ENCODE results near the gene OTOGL.

Gene OTOGL

DNA sequence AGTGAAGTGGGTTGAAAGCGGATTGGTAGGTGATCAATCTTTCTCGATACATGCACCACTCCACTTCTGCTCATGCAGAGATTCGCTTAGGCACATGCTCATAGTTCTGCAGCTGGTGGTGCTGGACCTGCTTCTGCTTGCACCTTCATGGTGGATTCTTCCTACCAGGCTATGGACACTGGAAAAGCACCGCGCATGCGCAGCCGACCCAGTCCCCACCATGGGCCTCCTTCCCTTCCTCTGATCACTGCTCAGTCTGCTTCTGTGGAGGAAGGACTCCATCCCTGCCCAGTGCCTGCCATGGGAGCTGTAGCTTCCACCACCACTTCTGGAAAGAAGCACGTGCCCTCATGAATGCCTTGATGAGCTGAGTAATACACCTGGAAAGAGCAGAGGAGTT lies 282.9 kb downstream of the OTOGL start:
- Histone ChIP-seq H3K4me1 (ENCODE audit: control insufficient read depth in 1 of 2, insufficient read depth in 2 of 2, low read length in 2 of 2) (no peaks in the 10 kb centered on the region), H3K27me3 (ENCODE audit: low read depth, low read length) (no peaks in the 10 kb centered on the region), H3K27ac (ENCODE audit: low read length) (no peak overlapping the region), H3K36me3 (ENCODE audit: control insufficient read depth in 1 of 2, insufficient read depth in 2 of 2, low read length in 2 of 2) (no peaks in the 10 kb centered on the region), H3K9me3 (ENCODE audit: control insufficient read depth in 1 of 2, low read length in 2 of 2) (no peaks in the 10 kb centered on the region), H3K4me3 (ENCODE audit: low read depth in 1 of 2, low read length in 2 of 2) (no peak overlapping the region)

DNA sequence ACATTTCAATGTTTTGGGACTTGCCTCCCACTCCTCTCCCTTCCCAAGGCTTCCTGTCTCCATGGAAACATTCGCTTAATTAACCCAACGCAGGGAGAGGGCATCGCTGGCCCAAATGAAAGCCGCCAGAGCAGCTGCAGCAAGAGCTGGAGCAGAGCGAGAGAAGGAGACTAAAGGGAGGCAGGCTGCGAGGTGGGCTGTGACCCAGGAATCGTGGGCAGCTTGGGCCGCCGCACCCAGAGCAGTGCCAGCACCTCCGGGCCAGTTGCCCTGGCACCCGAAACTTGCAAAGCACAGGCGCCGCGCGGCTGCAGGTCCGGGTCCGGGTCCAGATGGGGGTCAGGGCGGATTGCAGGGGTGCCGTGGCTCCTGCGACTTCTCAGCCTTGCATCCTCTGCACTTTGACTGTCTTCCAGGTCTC lies 301.2 kb downstream of the OTOGL start:
- Histone ChIP-seq H3K36me3 (ENCODE audit: control insufficient read depth in 1 of 2, insufficient read depth in 2 of 2, low read length in 2 of 2) (no peaks in the 10 kb centered on the region), H3K4me3 (ENCODE audit: low read depth in 1 of 2, low read length in 2 of 2) (peak overlapping the region in 1 of 2 donors; percentile 57)

GRCh38 chr12:80401191-80401590 lies 301.9 kb downstream of the OTOGL start:
- Histone ChIP-seq H3K4me3 (ENCODE audit: low read depth in 1 of 2, low read length in 2 of 2) (peak overlapping the region in 1 of 2 donors; percentile 57), H3K27ac (ENCODE audit: low read length) (no peak overlapping the region)

More for the DNA sequence above, 301.2 kb downstream of the OTOGL start:
- no peak overlapping the region for H3K27ac ChIP-seq (ENCODE audit: low read length)
- no peaks in the 10 kb centered on the region for H3K9me3 ChIP-seq (ENCODE audit: control insufficient read depth in 1 of 2, low read length in 2 of 2)
- peaks cover 0 to 6% of the 10 kb centered on the region in 2 donors for H3K4me1 ChIP-seq (ENCODE audit: control insufficient read depth in 1 of 2, insufficient read depth in 2 of 2, low read length in 2 of 2)
- no peaks in the 10 kb centered on the region for H3K27me3 ChIP-seq (ENCODE audit: low read depth, low read length)

DNA sequence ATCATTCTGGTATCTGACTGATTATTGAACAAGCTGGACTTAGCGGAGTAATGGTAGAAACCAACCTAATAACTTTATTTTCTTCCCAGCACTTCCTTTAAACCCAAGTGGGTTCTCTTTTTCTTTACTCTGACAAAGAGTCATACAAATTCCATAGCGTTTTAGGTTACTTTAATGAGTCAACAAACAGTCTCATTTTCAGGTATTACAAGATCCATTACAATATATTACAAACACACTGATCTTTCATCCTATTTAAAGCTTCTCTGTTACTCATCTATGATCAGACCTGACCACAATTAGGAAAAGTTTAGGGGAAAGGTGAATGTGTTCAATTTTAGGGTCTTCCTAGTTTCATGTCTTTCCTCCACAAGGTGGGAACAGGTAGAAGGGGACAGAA lies 305.3 kb downstream of the OTOGL start:
- H3K9me3 ChIP-seq (ENCODE audit: control insufficient read depth in 1 of 2, low read length in 2 of 2) = no peaks in the 10 kb centered on the region
- H3K4me3 ChIP-seq (ENCODE audit: low read depth in 1 of 2, low read length in 2 of 2) = no peak overlapping the region
- no peaks in the 10 kb centered on the region for H3K27me3 ChIP-seq (ENCODE audit: low read depth, low read length)
- H3K4me1 ChIP-seq (ENCODE audit: control insufficient read depth in 1 of 2, insufficient read depth in 2 of 2, low read length in 2 of 2) = peaks cover 0 to 6% of the 10 kb centered on the region in 2 donors
- H3K27ac ChIP-seq (ENCODE audit: low read length) = no peak overlapping the region
- no peaks in the 10 kb centered on the region for H3K36me3 ChIP-seq (ENCODE audit: control insufficient read depth in 1 of 2, insufficient read depth in 2 of 2, low read length in 2 of 2)

More at GRCh38 chr12:80401191-80401590, 301.9 kb downstream of the OTOGL start:
- H3K36me3 ChIP-seq (ENCODE audit: control insufficient read depth in 1 of 2, insufficient read depth in 2 of 2, low read length in 2 of 2) = no peaks in the 10 kb centered on the region
- H3K9me3 ChIP-seq (ENCODE audit: control insufficient read depth in 1 of 2, low read length in 2 of 2) = no peaks in the 10 kb centered on the region
- no peaks in the 10 kb centered on the region for H3K27me3 ChIP-seq (ENCODE audit: low read depth, low read length)
- peaks cover 0 to 6% of the 10 kb centered on the region in 2 donors for H3K4me1 ChIP-seq (ENCODE audit: control insufficient read depth in 1 of 2, insufficient read depth in 2 of 2, low read length in 2 of 2)

GRCh38 chr12:80406253-80406652 lies 306.9 kb downstream of the OTOGL start:
- Histone ChIP-seq H3K4me1 (ENCODE audit: control insufficient read depth in 1 of 2, insufficient read depth in 2 of 2, low read length in 2 of 2) (no peaks in the 10 kb centered on the region), H3K36me3 (ENCODE audit: control insufficient read depth in 1 of 2, insufficient read depth in 2 of 2, low read length in 2 of 2) (no peaks in the 10 kb centered on the region), H3K27me3 (ENCODE audit: low read depth, low read length) (no peaks in the 10 kb centered on the region), H3K9me3 (ENCODE audit: control insufficient read depth in 1 of 2, low read length in 2 of 2) (no peaks in the 10 kb centered on the region), H3K27ac (ENCODE audit: low read length) (no peak overlapping the region), H3K4me3 (ENCODE audit: low read depth in 1 of 2, low read length in 2 of 2) (no peak overlapping the region)

GRCh38 chr12:80411787-80412186 lies 312.4 kb downstream of the OTOGL start:
- Histone ChIP-seq H3K4me1 (ENCODE audit: control insufficient read depth in 1 of 2, insufficient read depth in 2 of 2, low read length in 2 of 2) (no peaks in the 10 kb centered on the region), H3K9me3 (ENCODE audit: control insufficient read depth in 1 of 2, low read length in 2 of 2) (no peaks in the 10 kb centered on the region), H3K27me3 (ENCODE audit: low read depth, low read length) (no peaks in the 10 kb centered on the region), H3K36me3 (ENCODE audit: control insufficient read depth in 1 of 2, insufficient read depth in 2 of 2, low read length in 2 of 2) (no peaks in the 10 kb centered on the region), H3K27ac (ENCODE audit: low read length) (no peak overlapping the region), H3K4me3 (ENCODE audit: low read depth in 1 of 2, low read length in 2 of 2) (no peak overlapping the region)

DNA sequence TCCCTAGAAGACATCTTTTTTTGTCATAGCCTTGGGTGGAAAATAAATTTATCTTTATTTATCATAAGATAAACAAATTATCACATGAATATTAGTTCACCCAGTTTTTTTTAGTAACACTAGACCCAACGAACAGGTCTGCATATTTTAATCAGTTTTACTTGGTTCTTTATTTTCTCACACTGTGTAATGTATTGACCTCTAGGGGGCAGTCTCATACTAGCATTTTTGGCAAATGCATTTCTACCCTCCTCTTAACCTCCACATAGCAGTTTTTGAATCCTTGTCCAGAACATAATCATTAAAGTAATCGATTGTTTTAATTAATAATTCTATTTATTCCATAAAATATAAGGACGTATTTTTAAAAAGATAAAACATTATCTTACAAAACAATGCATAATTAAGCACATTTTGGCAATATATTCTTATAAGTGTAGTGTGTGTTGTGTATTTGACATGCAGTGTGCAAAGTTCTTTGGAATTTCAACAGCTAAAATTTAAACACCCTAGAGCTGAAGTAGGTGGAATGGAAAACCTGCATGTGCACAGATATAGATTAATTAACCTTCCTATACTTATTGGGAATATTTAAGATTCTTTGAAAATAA lies 313.1 kb downstream of the OTOGL start:
- Histone ChIP-seq H3K27me3 (ENCODE audit: low read depth, low read length) (no peaks in the 10 kb centered on the region), H3K9me3 (ENCODE audit: control insufficient read depth in 1 of 2, low read length in 2 of 2) (no peaks in the 10 kb centered on the region), H3K36me3 (ENCODE audit: control insufficient read depth in 1 of 2, insufficient read depth in 2 of 2, low read length in 2 of 2) (no peaks in the 10 kb centered on the region), H3K27ac (ENCODE audit: low read length) (no peak overlapping the region), H3K4me3 (ENCODE audit: low read depth in 1 of 2, low read length in 2 of 2) (no peak overlapping the region), H3K4me1 (ENCODE audit: control insufficient read depth in 1 of 2, insufficient read depth in 2 of 2, low read length in 2 of 2) (no peaks in the 10 kb centered on the region)

DNA sequence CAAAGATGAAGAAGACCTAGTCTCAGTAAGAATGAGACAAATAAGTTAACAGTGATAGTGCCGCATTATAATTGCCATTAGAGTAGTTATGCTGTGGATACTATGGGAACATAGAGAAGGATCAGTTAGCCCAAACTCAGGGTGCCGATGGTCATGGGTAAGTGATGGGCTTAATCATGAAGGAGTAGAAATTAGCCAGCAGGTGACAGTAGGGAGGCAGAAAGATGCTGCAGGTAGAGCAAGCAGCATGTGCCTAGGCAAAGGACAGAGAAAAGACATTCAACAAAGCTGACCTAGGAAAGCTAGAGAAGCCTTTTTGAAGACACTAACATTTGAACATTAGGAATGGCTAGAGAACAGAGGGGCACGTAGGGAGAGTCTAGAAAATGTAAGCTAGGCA lies 314.1 kb downstream of the OTOGL start:
- H3K4me3 ChIP-seq (ENCODE audit: low read depth in 1 of 2, low read length in 2 of 2) = no peak overlapping the region
- no peaks in the 10 kb centered on the region for H3K36me3 ChIP-seq (ENCODE audit: control insufficient read depth in 1 of 2, insufficient read depth in 2 of 2, low read length in 2 of 2)
- no peak overlapping the region for H3K27ac ChIP-seq (ENCODE audit: low read length)
- no peaks in the 10 kb centered on the region for H3K4me1 ChIP-seq (ENCODE audit: control insufficient read depth in 1 of 2, insufficient read depth in 2 of 2, low read length in 2 of 2)
- no peaks in the 10 kb centered on the region for H3K27me3 ChIP-seq (ENCODE audit: low read depth, low read length)
- no peaks in the 10 kb centered on the region for H3K9me3 ChIP-seq (ENCODE audit: control insufficient read depth in 1 of 2, low read length in 2 of 2)

GRCh38 chr12:80415466-80415865 lies 316.1 kb downstream of the OTOGL start:
- peaks cover 0 to 11% of the 10 kb centered on the region in 2 donors for H3K4me1 ChIP-seq (ENCODE audit: control insufficient read depth in 1 of 2, insufficient read depth in 2 of 2, low read length in 2 of 2)
- no peaks in the 10 kb centered on the region for H3K9me3 ChIP-seq (ENCODE audit: control insufficient read depth in 1 of 2, low read length in 2 of 2)
- H3K27me3 ChIP-seq (ENCODE audit: low read depth, low read length) = no peaks in the 10 kb centered on the region
- no peaks in the 10 kb centered on the region for H3K36me3 ChIP-seq (ENCODE audit: control insufficient read depth in 1 of 2, insufficient read depth in 2 of 2, low read length in 2 of 2)
- no peak overlapping the region for H3K4me3 ChIP-seq (ENCODE audit: low read depth in 1 of 2, low read length in 2 of 2)
- no peak overlapping the region for H3K27ac ChIP-seq (ENCODE audit: low read length)

DNA sequence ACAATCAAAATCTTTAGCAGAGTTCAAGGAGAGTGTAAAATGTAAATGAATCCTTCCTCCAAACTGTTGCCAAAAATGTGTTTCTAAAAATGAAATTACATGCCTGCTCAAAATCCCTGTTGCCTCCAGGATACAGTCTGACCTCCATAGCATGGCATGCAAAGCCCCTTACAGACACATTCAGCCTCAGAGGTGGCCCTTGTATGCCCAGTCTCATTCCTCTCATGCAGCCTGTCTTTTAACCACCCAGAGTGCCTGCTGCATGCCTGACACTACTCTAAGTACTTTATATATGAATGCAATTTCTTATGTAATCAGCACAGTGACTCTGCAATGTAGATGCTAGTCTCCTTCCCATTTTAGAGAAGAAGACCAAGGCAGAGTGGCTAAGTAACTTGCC lies 320.3 kb downstream of the OTOGL start:
- Histone ChIP-seq H3K27ac (ENCODE audit: low read length) (no peak overlapping the region), H3K4me3 (ENCODE audit: low read depth in 1 of 2, low read length in 2 of 2) (no peak overlapping the region), H3K9me3 (ENCODE audit: control insufficient read depth in 1 of 2, low read length in 2 of 2) (no peaks in the 10 kb centered on the region), H3K4me1 (ENCODE audit: control insufficient read depth in 1 of 2, insufficient read depth in 2 of 2, low read length in 2 of 2) (peaks cover 0 to 11% of the 10 kb centered on the region in 2 donors), H3K36me3 (ENCODE audit: control insufficient read depth in 1 of 2, insufficient read depth in 2 of 2, low read length in 2 of 2) (no peaks in the 10 kb centered on the region), H3K27me3 (ENCODE audit: low read depth, low read length) (no peaks in the 10 kb centered on the region)

- no peak overlapping the region for H3K4me3 ChIP-seq (ENCODE audit: low read depth in 1 of 2, low read length in 2 of 2)
- no peak overlapping the region for H3K27ac ChIP-seq (ENCODE audit: low read length)
- peaks cover 0 to 11% of the 10 kb centered on the region in 2 donors for H3K4me1 ChIP-seq (ENCODE audit: control insufficient read depth in 1 of 2, insufficient read depth in 2 of 2, low read length in 2 of 2)
- H3K36me3 ChIP-seq (ENCODE audit: control insufficient read depth in 1 of 2, insufficient read depth in 2 of 2, low read length in 2 of 2) = no peaks in the 10 kb centered on the region
- no peaks in the 10 kb centered on the region for H3K9me3 ChIP-seq (ENCODE audit: control insufficient read depth in 1 of 2, low read length in 2 of 2)
- no peaks in the 10 kb centered on the region for H3K27me3 ChIP-seq (ENCODE audit: low read depth, low read length)
Measured at GRCh38 chr12:80420075-80420474, 320.7 kb downstream of the OTOGL start.

DNA sequence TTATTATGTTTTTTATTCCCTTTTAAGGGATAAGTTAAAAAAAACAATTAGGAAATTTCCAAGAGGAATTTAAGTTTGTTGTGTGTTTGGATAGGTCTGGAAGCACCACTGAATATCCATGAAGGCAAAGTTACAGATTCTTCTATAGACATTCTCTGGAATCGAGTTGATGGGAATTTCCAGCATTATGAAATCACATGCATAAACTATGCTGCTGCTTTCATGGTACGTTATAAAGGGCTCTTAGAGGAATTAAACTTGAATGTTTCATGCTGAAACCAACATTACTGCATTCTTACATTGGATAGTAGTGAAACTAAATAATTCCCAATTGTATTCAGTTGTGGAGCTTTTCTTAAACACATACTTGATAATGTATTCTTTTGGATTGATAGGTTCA lies 323.2 kb downstream of the OTOGL start:
- Histone ChIP-seq H3K4me1 (ENCODE audit: control insufficient read depth in 1 of 2, insufficient read depth in 2 of 2, low read length in 2 of 2) (peaks cover 0 to 11% of the 10 kb centered on the region in 2 donors), H3K36me3 (ENCODE audit: control insufficient read depth in 1 of 2, insufficient read depth in 2 of 2, low read length in 2 of 2) (no peaks in the 10 kb centered on the region), H3K27me3 (ENCODE audit: low read depth, low read length) (no peaks in the 10 kb centered on the region), H3K27ac (ENCODE audit: low read length) (no peak overlapping the region), H3K4me3 (ENCODE audit: low read depth in 1 of 2, low read length in 2 of 2) (no peak overlapping the region), H3K9me3 (ENCODE audit: control insufficient read depth in 1 of 2, low read length in 2 of 2) (no peaks in the 10 kb centered on the region)
